ENCODE results near the gene NOL4L. TPM values are rescaled to one million over a fixed set of nuclear protein-coding genes. Genes with fewer than 3 reads are reported as not detected.

The NOL4L gene
- total RNA-seq, 4 donors from 2014 or later, result 18.5 to 29.9 (median 24.8) TPM

- no peak overlapping the region for H3K4me3 ChIP-seq (replicated peaks in 1 of 3)
- intact Hi-C loops (cut with DNase I), result no loop called here
- DNase-seq, result no peak
- no peaks in the 10 kb centered on the region for H3K27me3 ChIP-seq
- H3K36me3 ChIP-seq, result no peaks in the 10 kb centered on the region
- H3K27ac ChIP-seq, result no peak overlapping the region
- no peaks in the 10 kb centered on the region for H3K9me3 ChIP-seq
- 83% methylated on average over 12 to 13 of the region's 15 CpGs for WGBS, 2 donors
- no peak for TF ChIP-seq POLR2A (IDR thresholded peaks at IDR 0.05)
- no peak for TF ChIP-seq CTCF (IDR thresholded peaks at IDR 0.05)
- peaks cover 9 to 13% of the 10 kb centered on the region in 2 donors for H3K4me1 ChIP-seq
Measured at GRCh38 chr20:32517914-32518592, 67.1 kb downstream of the NOL4L start.

- Histone ChIP-seq H3K4me3 (replicated peaks in 1 of 3) (no peak overlapping the region), H3K4me1 (peaks cover 9 to 13% of the 10 kb centered on the region in 2 donors), H3K27ac (no peak overlapping the region), H3K27me3 (no peaks in the 10 kb centered on the region), H3K9me3 (no peaks in the 10 kb centered on the region), H3K36me3 (no peaks in the 10 kb centered on the region)
- TF ChIP-seq POLR2A (IDR thresholded peaks at IDR 0.05) (no peak), CTCF (IDR thresholded peaks at IDR 0.05) (no peak)
- no peak for DNase-seq
- 76 to 100% methylated on average over 2 to 6 of the region's 6 CpGs for WGBS, 2 donors
- intact Hi-C loops (cut with DNase I), result no loop called here
Measured at GRCh38 chr20:32517518-32517873, 67.6 kb downstream of the NOL4L start.

- Histone ChIP-seq H3K27me3 (no peaks in the 10 kb centered on the region), H3K27ac (no peak overlapping the region)
Measured at GRCh38 chr20:32516583-32517517, 68.3 kb downstream of the NOL4L start.

GRCh38 chr20:32515631-32516101 is 69.5 kb downstream of the NOL4L start:
- Histone ChIP-seq H3K4me3 (replicated peaks in 1 of 3) (no peak overlapping the region), H3K36me3 (no peaks in the 10 kb centered on the region), H3K27me3 (no peaks in the 10 kb centered on the region), H3K9me3 (no peaks in the 10 kb centered on the region), H3K27ac (no peak overlapping the region), H3K4me1 (peaks cover 16 to 19% of the 10 kb centered on the region in 2 donors)
- intact Hi-C loops (cut with DNase I), result no loop called here
- no peak for TF ChIP-seq CTCF (IDR thresholded peaks at IDR 0.05)
- no peak for TF ChIP-seq POLR2A (IDR thresholded peaks at IDR 0.05)
- DNase-seq, result no peak
- 86 to 88% methylated on average over 10 of the region's 10 CpGs for WGBS, 2 donors

More at GRCh38 chr20:32516583-32517517, 68.3 kb downstream of the NOL4L start:
- peaks cover 9 to 13% of the 10 kb centered on the region in 2 donors for H3K4me1 ChIP-seq
- TF ChIP-seq POLR2A (IDR thresholded peaks at IDR 0.05) (no peak), CTCF (IDR thresholded peaks at IDR 0.05) (no peak)
- no peaks in the 10 kb centered on the region for H3K36me3 ChIP-seq
- H3K9me3 ChIP-seq, result no peaks in the 10 kb centered on the region
- no peak for DNase-seq
- H3K4me3 ChIP-seq (replicated peaks in 1 of 3), result no peak overlapping the region
- 52 to 71% methylated on average over 6 to 10 of the region's 10 CpGs for WGBS, 2 donors
- intact Hi-C loops (cut with DNase I), result no loop called here

All from thyroid gland (tissue), 4 donors.